GM12878 (cell line): ENCODE results near the gene MBD6. TPM values are rescaled to one million over a fixed set of nuclear protein-coding genes. Genes with fewer than 3 reads are reported as not detected.

Source experiments
- ATAC-seq: fragments of 200-7000 bp; cut with Tn5 transposase; 3 replicates; pipeline ENCODE4 v1.9.1; 2020; ENCODE audit warnings: mild to moderate bottlenecking, moderate library complexity
- BruUV-seq: library from RNA; stranded (reverse); fragments of 400-500 nt; replicated peaks from 2 replicates; lab custom pipeline; 2021; lab: Mats Ljungman, UMichigan
- CTCF ChIA-PET: fragments of 300-600 bp; sonication (Branson Sonifier 250); formaldehyde crosslinking; extraction: SDS; loops from one replicate; lab custom pipeline; 2021; ENCODE audit warnings: inconsistent platforms; lab: Yijun Ruan, JAX
- POLR2A ChIA-PET: fragments of 350-600 bp; formaldehyde crosslinking; extraction: SDS; loops from one replicate; lab custom pipeline; 2021; ENCODE audit warnings: inconsistent platforms; lab: Charles Lee
- RAD21 ChIA-PET: fragments of 300-600 bp; sonication (Branson Sonifier 250); formaldehyde crosslinking; loops from one replicate; lab custom pipeline; 2023; ENCODE audit warnings: antibody characterized with exemption; ENCODE audit not compliant: unreplicated experiment; lab: Charles Lee
- SMC1A ChIA-PET: fragments of 300-600 bp; sonication (Branson Sonifier 250); formaldehyde crosslinking; loops from one replicate; lab custom pipeline; 2023; ENCODE audit not compliant: unreplicated experiment, uncharacterized antibody; lab: Charles Lee
- DNase-seq: peaks from one replicate; pipeline ENCODE4 v3.0.0-alpha.2; 2011; ENCODE audit warnings: low read depth, low spot score
- FAIRE-seq: peaks from 3 replicates; lab custom pipeline; 2011; peaks lifted over from hg19 to GRCh38; lab: Jason Lieb, UNC
- H2AFZ ChIP-seq: 2 replicates; pipeline ENCODE4 v1.6.0; 2011; ENCODE audit warnings: low read depth, low read length, control low read depth; ENCODE audit not compliant: control insufficient read depth
- H3K27ac ChIP-seq: 2 replicates; pipeline ENCODE4 v1.5.1; 2011; ENCODE audit warnings: control low read depth; ENCODE audit not compliant: control insufficient read depth, insufficient read depth
- H3K27me3 ChIP-seq, 2 experiments: replicated peaks in 1 of 2; 2 replicates each; pipeline versions ENCODE4 v1.6.0 to v1.6.1; 2011; ENCODE audit warnings: low read length in 1 of 2; ENCODE audit not compliant: control insufficient read depth in 2 of 2, insufficient read depth in 2 of 2
- H3K36me3 ChIP-seq, 2 experiments: 2 replicates each; pipeline ENCODE4 v1.5.1; 2011; ENCODE audit warnings: low read length in 1 of 2; ENCODE audit not compliant: control insufficient read depth in 2 of 2, insufficient read depth in 2 of 2
- H3K4me1 ChIP-seq: 2 replicates; pipeline ENCODE4 v1.6.1; 2011; ENCODE audit warnings: mild to moderate bottlenecking, low read length, moderate library complexity, mixed read lengths; ENCODE audit not compliant: control insufficient read depth, insufficient read depth
- H3K4me2 ChIP-seq: 2 replicates; pipeline ENCODE4 v1.6.0; 2011; ENCODE audit warnings: control low read depth; ENCODE audit not compliant: control insufficient read depth, insufficient read depth
- H3K4me3 ChIP-seq: fragments of 200-600 bp; sonication (generic); 2 replicates; pipeline ENCODE4 v1.5.1; 2016
- H3K79me2 ChIP-seq: 2 replicates; pipeline ENCODE4 v1.6.0; 2011; ENCODE audit warnings: low read length; ENCODE audit not compliant: control insufficient read depth, insufficient read depth
- H3K9ac ChIP-seq: 2 replicates; pipeline ENCODE4 v1.8.0; 2011; ENCODE audit warnings: low read length, control low read depth, mixed read lengths; ENCODE audit not compliant: control insufficient read depth, insufficient read depth
- H3K9me3 ChIP-seq: replicated peaks from 3 replicates; pipeline ENCODE4 v1.5.1; 2011; ENCODE audit warnings: mild to moderate bottlenecking, low read length; ENCODE audit not compliant: control insufficient read depth, insufficient read depth
- H4K20me1 ChIP-seq: 2 replicates; pipeline ENCODE4 v1.6.0; 2011; ENCODE audit not compliant: control insufficient read depth, insufficient read depth
- CTCF ChIP-seq, 3 experiments: IDR thresholded peaks in 2 of 3; conservative IDR thresholded peaks in 1 of 3; 2 replicates each; pipeline ENCODE4 v1.5.1; 2011; ENCODE audit warnings: low read depth in 3 of 3, low read length in 3 of 3, mild to moderate bottlenecking in 3 of 3, control low read depth in 2 of 3, moderate library complexity in 2 of 3, inconsistent platforms in 1 of 3, mixed read lengths in 1 of 3; ENCODE audit not compliant: control insufficient read depth in 2 of 3, insufficient read depth in 1 of 3; ENCODE audit errors: extremely low read depth in 1 of 3
- EGR1 ChIP-seq, 2 experiments: IDR thresholded peaks; 1 replicate in 1 of 2; 2 replicates in 1 of 2; pipeline ENCODE4 v1.6.1; 2011 to 2012; ENCODE audit warnings: low read depth in 2 of 2, low read length in 2 of 2, borderline replicate concordance in 1 of 2, mild to moderate bottlenecking in 1 of 2, moderate library complexity in 1 of 2
- NR2C2 ChIP-seq: IDR thresholded peaks from 2 replicates; pipeline ENCODE4 v1.6.1; 2011; ENCODE audit warnings: borderline replicate concordance, low read depth; ENCODE audit not compliant: control insufficient read depth, insufficient read length
- POLR2A ChIP-seq: IDR thresholded peaks from 2 replicates; pipeline ENCODE4 v1.6.1; 2011; ENCODE audit warnings: low read depth, mild to moderate bottlenecking, low read length
- ZNF592 ChIP-seq: fragments of 450-650 bp; IDR thresholded peaks from 2 replicates; pipeline ENCODE4 v1.6.1; 2017; ENCODE audit warnings: mild to moderate bottlenecking, moderate library complexity
- WGBS: methylation state at CpG from one replicate; pipeline ENCODE4 v1.1.6; 2016; ENCODE audit warnings: low lambda C conversion rate; ENCODE audit not compliant: insufficient replicate concordance, insufficient coverage; ENCODE audit errors: missing lambda C conversion rate; 5-methylcytosine and 5-hydroxymethylcytosine counted together
- in situ Hi-C: fragments of 300-500 bp; cut with MboI; formaldehyde crosslinking; loops from 9 replicates; pipeline ENCODE4 v1.14.3; 2018; ENCODE audit warnings: mixed read lengths
- intact Hi-C: fragments of 100-400 bp; cut with micrococcal nuclease; formaldehyde crosslinking; loops from one replicate; pipeline ENCODE4 v1.14.2; 2022; ENCODE audit not compliant: unreplicated experiment
- polyA plus RNA-seq, 11 experiments: library from polyadenylated mRNA; depleted of rRNA in 4 of 11; unstranded in 6 of 11; stranded (reverse) in 5 of 11; fragments of >200 nt; fragmentation: Nextera tagmentation in 4 of 11; fragmentation: Illumina TruSeq in 1 of 11; extraction: Ambion mirVana in 4 of 11; extraction: Trizol in 1 of 11; gene quantifications; 1 replicate in 1 of 11; 2 replicates in 10 of 11; pipeline versions ENCODE4 v1.2.1 to v1.2.3, GENCODE V29; 2011 to 2016; ENCODE audit warnings: inconsistent platforms in 2 of 11, missing spikeins in 2 of 11, low read depth in 1 of 11
- total RNA-seq, 4 experiments: library from RNA; depleted of rRNA in 3 of 4; stranded (reverse); fragments of >200 nt in 3 of 4; fragmentation: Illumina TruSeq in 1 of 4; extraction: Trizol in 1 of 4; gene quantifications; 2 replicates each; pipeline versions ENCODE4 v1.2.1 to v1.2.3, GENCODE V29; 2013 to 2021

Gene MBD6
- total and polyA plus RNA-seq, 10 of the 15 experiments (the other 5 are each of a cell fraction or from before 2014, with no cell fraction given) = 1.5 to 52.7 (median 6.8) TPM

GRCh38 chr12:57549909-57550640, 27.5 kb downstream of the MBD6 start, which contains the start of gene KIF5A:
TSS of gene KIF5A (plus strand) at chr12:57550044. CDS start at chr12:57550272, 228 bp downstream.
- ChIA-PET RAD21 (no interaction called here), CTCF (no interaction called here), SMC1A (no interaction called here), POLR2A (no interaction called here)
- no peak for DNase-seq
- H3K9me3 ChIP-seq = no peaks in the 10 kb centered on the region
- H3K27ac ChIP-seq = no peak within 1 kb of the TSS
- no peaks in the 10 kb centered on the region for H3K36me3 ChIP-seq
- intact Hi-C loops = no loop called here
- in situ Hi-C loops = no loop called here
- ATAC-seq = peak; percentile 58
- peak within 1 kb of the TSS; percentile 73 for H3K4me3 ChIP-seq
- BruUV-seq = no TSS peak
- H3K27me3 ChIP-seq = peaks cover 0 to 3% of the 10 kb centered on the region in 2 experiments; a peak in 2 of 4 replicates
- H3K79me2 ChIP-seq = peaks cover 16% of the 10 kb centered on the region
- no peak within 1 kb of the TSS; the same call in 1 of the 2 replicates for H3K9ac ChIP-seq
- no peaks in the 10 kb centered on the region for H4K20me1 ChIP-seq
- peak within 1 kb of the TSS; percentile 84 for H3K4me2 ChIP-seq
- no peak for FAIRE-seq
- TF ChIP-seq NR2C2 = no peak
- peak in 1 of 2 experiments; percentile 57; a peak in 1 of 3 replicates for TF ChIP-seq EGR1 (IDR thresholded peaks at IDR 0.05; ENCODE audit: borderline replicate concordance in 1 of 2, low read depth in 2 of 2, low read length in 2 of 2)
- TF ChIP-seq ZNF592 = no peak
- peak; percentile 41; the same call in 1 of the 2 replicates for TF ChIP-seq POLR2A
- peak in 1 of 3 experiments; percentile 17; a peak in 1 of 6 replicates for TF ChIP-seq CTCF (IDR thresholded peaks at IDR 0.05 in 2 of 3, conservative IDR thresholded peaks at IDR 0.05 in 1 of 3; ENCODE audit: control insufficient read depth in 2 of 3, extremely low read depth in 1 of 3, insufficient read depth in 1 of 3, low read depth in 3 of 3, low read length in 3 of 3)
- H3K4me1 ChIP-seq = peaks cover 9% of the 10 kb centered on the region; the same call in 1 of the 2 replicates
- H2AFZ ChIP-seq = peak within 1 kb of the TSS; percentile 68
- 8% methylated on average over 33 of the region's 52 CpGs for WGBS
